ENCODE measurements around the gene EIF4B. TPM values are rescaled to one million over a fixed set of nuclear protein-coding genes. Genes with fewer than 3 reads are reported as not detected.
A peak's percentile ranks its signal among the peaks of the same experiment; 100 is the strongest.

Gene EIF4B
- total RNA-seq, 1 experiment from 2014 or later = 445 TPM

DNA sequence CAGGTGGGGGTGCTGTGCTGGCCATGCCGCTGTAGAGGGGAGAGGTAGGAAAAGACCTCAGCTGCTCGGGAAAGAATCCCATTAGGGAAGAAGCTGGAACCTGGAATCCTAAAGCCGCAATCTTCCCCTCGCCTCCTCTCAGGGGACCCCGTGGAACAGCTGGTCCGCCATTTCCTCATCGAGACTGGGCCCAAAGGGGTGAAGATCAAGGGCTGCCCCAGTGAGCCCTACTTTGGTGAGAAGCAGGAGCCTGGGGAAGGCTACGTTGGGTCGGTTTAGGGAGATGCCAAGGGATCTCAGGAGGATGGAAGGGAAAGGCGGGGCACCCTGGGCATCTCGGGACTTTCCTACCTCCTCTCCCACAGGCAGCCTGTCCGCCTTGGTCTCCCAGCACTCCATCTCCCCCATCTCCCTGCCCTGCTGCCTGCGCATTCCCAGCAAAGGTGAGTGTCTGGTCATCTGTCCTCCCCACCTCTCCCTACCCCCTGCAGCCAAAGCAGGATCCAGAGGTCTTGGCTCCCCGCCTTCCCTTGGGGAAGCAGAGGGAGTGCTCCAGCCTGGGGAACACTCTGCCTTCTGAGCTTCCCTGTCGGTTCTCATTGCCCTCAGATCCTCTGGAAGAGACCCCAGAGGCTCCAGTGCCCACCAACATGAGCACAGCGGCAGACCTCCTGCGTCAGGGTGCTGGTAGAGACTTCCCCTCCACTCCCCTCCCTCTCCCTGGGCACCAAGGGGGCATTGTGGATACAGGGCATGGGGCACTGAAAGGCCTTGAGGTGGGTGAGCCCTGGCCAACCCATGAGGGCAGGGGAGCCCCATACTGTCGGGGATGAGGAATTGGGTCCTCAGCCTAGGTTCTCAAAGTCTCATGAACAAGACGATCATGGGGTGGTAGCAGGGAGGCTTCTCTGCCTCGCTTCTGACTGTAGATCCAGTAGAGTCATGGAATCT, 56.0 kb downstream of the EIF4B start:
- H3K9me3 Mint-ChIP-seq (ENCODE audit: unreplicated experiment) = no peaks in the 10 kb centered on the region
- peaks cover 9% of the 10 kb centered on the region for H3K36me3 Mint-ChIP-seq (ENCODE audit: insufficient read depth, unreplicated experiment)
- Histone ChIP-seq H3K36me3 (ENCODE audit: control insufficient read depth, insufficient read depth, low read length) (peaks cover 3% of the 10 kb centered on the region; the same call in 1 of the 2 replicates), H3K4me3 (ENCODE audit: low read depth, low read length) (no peak overlapping the region), H3K27me3 (replicated peaks; ENCODE audit: control insufficient read depth, insufficient read depth, low read length) (no peaks in the 10 kb centered on the region), H3K9me3 (no peaks in the 10 kb centered on the region), H3K4me1 (peaks cover 7% of the 10 kb centered on the region)
- CTCF ChIA-PET = interaction anchor here (0.5 to 1.9 kb wide), 4 partner anchors 8 to 206 kb away, joined by 3 to 9 read pairs (median 4); partner anchors contain the start of genes ESPL1 and SOAT2
- BruUV-seq (replicated peaks) = no TSS peak
- peak in 1 of 2 experiments; percentile 27 for DNase-seq
- POLR2A ChIA-PET = no interaction called here
- peaks cover 6% of the 10 kb centered on the region for H3K4me1 Mint-ChIP-seq (ENCODE audit: low read depth, unreplicated experiment)
- H3K27me3 Mint-ChIP-seq (ENCODE audit: insufficient read depth, unreplicated experiment) = no peaks in the 10 kb centered on the region
- H3K4me3 Mint-ChIP-seq (ENCODE audit: unreplicated experiment) = no peak overlapping the region
- no peak overlapping the region for H3K27ac Mint-ChIP-seq (ENCODE audit: unreplicated experiment)
- intact Hi-C loops (cut with micrococcal nuclease; ENCODE audit: unreplicated experiment) = no loop called here
- TF ChIP-seq, protein P1, sequence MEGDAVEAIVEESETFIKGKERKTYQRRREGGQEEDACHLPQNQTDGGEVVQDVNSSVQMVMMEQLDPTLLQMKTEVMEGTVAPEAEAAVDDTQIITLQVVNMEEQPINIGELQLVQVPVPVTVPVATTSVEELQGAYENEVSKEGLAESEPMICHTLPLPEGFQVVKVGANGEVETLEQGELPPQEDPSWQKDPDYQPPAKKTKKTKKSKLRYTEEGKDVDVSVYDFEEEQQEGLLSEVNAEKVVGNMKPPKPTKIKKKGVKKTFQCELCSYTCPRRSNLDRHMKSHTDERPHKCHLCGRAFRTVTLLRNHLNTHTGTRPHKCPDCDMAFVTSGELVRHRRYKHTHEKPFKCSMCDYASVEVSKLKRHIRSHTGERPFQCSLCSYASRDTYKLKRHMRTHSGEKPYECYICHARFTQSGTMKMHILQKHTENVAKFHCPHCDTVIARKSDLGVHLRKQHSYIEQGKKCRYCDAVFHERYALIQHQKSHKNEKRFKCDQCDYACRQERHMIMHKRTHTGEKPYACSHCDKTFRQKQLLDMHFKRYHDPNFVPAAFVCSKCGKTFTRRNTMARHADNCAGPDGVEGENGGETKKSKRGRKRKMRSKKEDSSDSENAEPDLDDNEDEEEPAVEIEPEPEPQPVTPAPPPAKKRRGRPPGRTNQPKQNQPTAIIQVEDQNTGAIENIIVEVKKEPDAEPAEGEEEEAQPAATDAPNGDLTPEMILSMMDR (IDR thresholded peaks at IDR 0.05; ENCODE audit: insufficient read depth in 1 of 2, low read depth in 1 of 2, low read length in 1 of 2, severe bottlenecking in 1 of 2, unreplicated experiment in 1 of 2) = no peak

- Mint-ChIP-seq H3K4me1 (ENCODE audit: low read depth, unreplicated experiment) (peaks cover 6% of the 10 kb centered on the region), H3K36me3 (ENCODE audit: insufficient read depth, unreplicated experiment) (peaks cover 9% of the 10 kb centered on the region), H3K4me3 (ENCODE audit: unreplicated experiment) (no peak overlapping the region), H3K27me3 (ENCODE audit: insufficient read depth, unreplicated experiment) (no peaks in the 10 kb centered on the region), H3K9me3 (ENCODE audit: unreplicated experiment) (no peaks in the 10 kb centered on the region), H3K27ac (ENCODE audit: unreplicated experiment) (no peak overlapping the region)
- intact Hi-C loops (cut with micrococcal nuclease; ENCODE audit: unreplicated experiment) = no loop called here
- Histone ChIP-seq H3K27me3 (replicated peaks; ENCODE audit: control insufficient read depth, insufficient read depth, low read length) (no peaks in the 10 kb centered on the region), H3K36me3 (ENCODE audit: control insufficient read depth, insufficient read depth, low read length) (peaks cover 3% of the 10 kb centered on the region; the same call in 1 of the 2 replicates), H3K9me3 (no peaks in the 10 kb centered on the region), H3K4me3 (ENCODE audit: low read depth, low read length) (no peak overlapping the region), H3K4me1 (peaks cover 7% of the 10 kb centered on the region)
- BruUV-seq (replicated peaks) = no TSS peak
- DNase-seq = peak in 1 of 2 experiments; percentile 31
- ChIA-PET CTCF (interaction anchor here (1.9 kb wide), 1 partner anchor 9 kb away, joined by 9 read pairs; no protein-coding TSS in a partner anchor), POLR2A (no interaction called here)
- TF ChIP-seq, protein P1 (IDR thresholded peaks at IDR 0.05; ENCODE audit: insufficient read depth in 1 of 2, low read depth in 1 of 2, low read length in 1 of 2, severe bottlenecking in 1 of 2, unreplicated experiment in 1 of 2) = no peak
Measured at GRCh38 chr12:53062977-53063707, 56.9 kb downstream of the EIF4B start.
